Endothelial cell of umbilical vein (primary cell): Measurements from ENCODE around the gene CACNA2D2. TPM values are rescaled to one million over a fixed set of nuclear protein-coding genes. Genes with fewer than 3 reads are reported as not detected.
A peak's percentile ranks its signal among the peaks of the same experiment; 100 is the strongest.

Experiments
- Bru-seq: library from RNA; stranded (reverse); fragments of 400-500 nt; gene quantifications from one replicate; lab custom pipeline; 2021; lab: Mats Ljungman, UMichigan
- BruChase-seq, 2 experiments: library from RNA; stranded (reverse); fragments of 400-500 nt; gene quantifications; one replicate each; lab custom pipeline; 2021; lab: Mats Ljungman, UMichigan
- BruUV-seq: library from RNA; stranded (reverse); fragments of 400-500 nt; replicated peaks from 2 replicates; lab custom pipeline; 2021; lab: Mats Ljungman, UMichigan
- CTCF ChIA-PET: fragments of 300-600, 350-600 bp; sonication (Branson Sonifier 250); formaldehyde crosslinking; loops from one replicate; lab custom pipeline; 2021; ENCODE audit warnings: antibody characterized with exemption, inconsistent platforms; lab: Charles Lee
- POLR2A ChIA-PET: fragments of 300-600, 350-600 bp; sonication (Branson Sonifier 250); formaldehyde crosslinking; loops from one replicate; lab custom pipeline; 2021; ENCODE audit warnings: antibody characterized with exemption, inconsistent platforms; lab: Charles Lee
- DNase-seq: peaks from one replicate; pipeline ENCODE4 v3.0.0-alpha.2; 2011; ENCODE audit warnings: low read depth, low spot score
- FAIRE-seq: peaks from 2 replicates; lab custom pipeline; 2011; peaks lifted over from hg19 to GRCh38; lab: Jason Lieb, UNC
- H2AFZ ChIP-seq: 2 replicates; pipeline ENCODE4 v1.6.0; 2012; ENCODE audit warnings: low read depth, low read length, control low read depth, inconsistent platforms
- H3K27ac ChIP-seq: 2 replicates; pipeline ENCODE4 v1.5.1; 2011; ENCODE audit warnings: low read depth, mild to moderate bottlenecking, control low read depth, low read length, moderate library complexity; ENCODE audit not compliant: insufficient read depth
- H3K27me3 ChIP-seq, 2 experiments: 2 replicates each; pipeline versions ENCODE4 v1.6.0 to v1.6.1; 2011; ENCODE audit warnings: low read length in 2 of 2, mixed read lengths in 1 of 2; ENCODE audit not compliant: control insufficient read depth in 2 of 2, insufficient read depth in 2 of 2
- H3K36me3 ChIP-seq, 2 experiments: 2 replicates in 1 of 2; 3 replicates in 1 of 2; pipeline ENCODE4 v1.5.1; 2011; ENCODE audit warnings: low read length in 2 of 2, mild to moderate bottlenecking in 1 of 2, moderate library complexity in 1 of 2; ENCODE audit not compliant: control insufficient read depth in 2 of 2, insufficient read depth in 2 of 2; ENCODE audit errors: extremely low read depth in 1 of 2
- H3K4me1 ChIP-seq: 3 replicates; pipeline ENCODE4 v1.5.1; 2011; ENCODE audit warnings: mild to moderate bottlenecking, low read length; ENCODE audit not compliant: control insufficient read depth, insufficient read depth; ENCODE audit errors: extremely low read depth
- H3K4me2 ChIP-seq: 2 replicates; pipeline ENCODE4 v1.6.1; 2011; ENCODE audit warnings: low read length, control low read depth, mixed read lengths; ENCODE audit not compliant: insufficient read depth
- H3K4me3 ChIP-seq, 3 experiments: fragments of 200-600 bp in 1 of 3; sonication (generic), shearing (Covaris generic) in 1 of 3; replicated peaks in 1 of 3; 2 replicates each; pipeline ENCODE4 v1.5.1; 2011 to 2016; ENCODE audit warnings: control low read depth in 3 of 3, low read length in 3 of 3, mild to moderate bottlenecking in 2 of 3, inconsistent platforms in 1 of 3, low read depth in 1 of 3, moderate library complexity in 1 of 3; ENCODE audit not compliant: insufficient read depth in 1 of 3
- H3K79me2 ChIP-seq: 2 replicates; pipeline ENCODE4 v1.6.0; 2012; ENCODE audit warnings: low read length, inconsistent platforms; ENCODE audit not compliant: control insufficient read depth, insufficient read depth
- H3K9ac ChIP-seq: replicated peaks from 2 replicates; pipeline ENCODE3; 2011; ENCODE audit warnings: low read length, control low read depth; ENCODE audit not compliant: insufficient read depth; ENCODE audit errors: extremely low read depth
- H3K9me1 ChIP-seq: replicated peaks from 3 replicates; pipeline ENCODE4 v1.6.0; 2011; ENCODE audit warnings: mild to moderate bottlenecking, low read length; ENCODE audit not compliant: control insufficient read depth, insufficient read depth; ENCODE audit errors: extremely low read depth
- H3K9me3 ChIP-seq: replicated peaks from 2 replicates; pipeline ENCODE4 v1.5.1; 2012; ENCODE audit warnings: low read length, inconsistent platforms; ENCODE audit not compliant: control insufficient read depth, insufficient read depth
- H4K20me1 ChIP-seq: replicated peaks from 2 replicates; pipeline ENCODE3; 2011; ENCODE audit warnings: mild to moderate bottlenecking, low read length; ENCODE audit not compliant: control insufficient read depth, insufficient read depth; ENCODE audit errors: extremely low read depth
- EZH2 ChIP-seq: IDR thresholded peaks from 2 replicates; pipeline ENCODE4 v1.6.1; 2012; ENCODE audit warnings: borderline replicate concordance, low read depth, mild to moderate bottlenecking, moderate library complexity, low read length, inconsistent platforms; ENCODE audit not compliant: severe bottlenecking
- FOS ChIP-seq: IDR thresholded peaks from 2 replicates; pipeline ENCODE4 v1.6.1; 2011; ENCODE audit warnings: mild to moderate bottlenecking, low read length, moderate library complexity, borderline replicate concordance; ENCODE audit not compliant: insufficient read depth
- GATA2 ChIP-seq: IDR thresholded peaks from 2 replicates; pipeline ENCODE4 v1.7.0; 2011; ENCODE audit warnings: low read depth, mild to moderate bottlenecking, moderate library complexity, mixed read lengths, low read length; ENCODE audit not compliant: insufficient read length, insufficient read depth
- JUN ChIP-seq: IDR thresholded peaks from 2 replicates; pipeline ENCODE4 v1.6.1; 2011; ENCODE audit warnings: borderline replicate concordance, low read depth; ENCODE audit not compliant: insufficient read length, insufficient read depth
- MYC ChIP-seq: IDR thresholded peaks from one replicate; pipeline ENCODE4 v1.6.1; 2011; ENCODE audit warnings: mild to moderate bottlenecking, low read depth, low read length
- POLR2A ChIP-seq: IDR thresholded peaks from 2 replicates; pipeline ENCODE4 v1.6.1; 2012; ENCODE audit warnings: low read depth, mild to moderate bottlenecking, control low read depth, low read length
- POLR2AphosphoS5 ChIP-seq: IDR thresholded peaks from 2 replicates; pipeline ENCODE4 v1.6.1; 2012; ENCODE audit warnings: low read depth, mild to moderate bottlenecking, control low read depth, low read length, moderate library complexity; ENCODE audit not compliant: insufficient read depth
- dilution Hi-C: fragments of 300-500 bp; cut with MboI; formaldehyde crosslinking; loops from one replicate; pipeline ENCODE4 v1.15.0; 2019; ENCODE audit warnings: low sequenced_read_pairs; ENCODE audit not compliant: extremely low pct_ligation_motif_present
- intact Hi-C: fragments of 100-400 bp; cut with micrococcal nuclease; formaldehyde crosslinking; loops from one replicate; pipeline ENCODE4 v1.10.0; 2022
- long read RNA-seq: library from polyadenylated mRNA; stranded (forward); transcript quantifications from one replicate; pipeline ENCODE4 v2.0.0, GENCODE V29; 2021
- polyA minus RNA-seq, 3 experiments: library from RNA; depleted of rRNA, polyadenylated mRNA; stranded (reverse); fragments of >200 nt; gene quantifications; 1 replicate in 1 of 3; 2 replicates in 2 of 3; pipeline ENCODE4 v1.2.3, GENCODE V29; 2011
- polyA plus RNA-seq, 4 experiments: library from polyadenylated mRNA; depleted of rRNA in 3 of 4; stranded (reverse) in 3 of 4; unstranded in 1 of 4; fragments of >200 nt; gene quantifications; 2 replicates each; pipeline versions ENCODE4 v1.2.1 to v1.2.3, GENCODE V29; 2011 to 2012; ENCODE audit warnings: missing spikeins in 1 of 4
- total RNA-seq: library from RNA; stranded (reverse); gene quantifications from 2 replicates; pipeline ENCODE4 v1.2.3, GENCODE V29; 2021
- TF ChIP-seq, protein P1 (sequence below), 2 donors: IDR thresholded peaks; 1 replicate in 1 of 2; 2 replicates in 1 of 2; pipeline ENCODE4 v1.5.1; 2011; ENCODE audit warnings: low read length in 2 of 2, mild to moderate bottlenecking in 2 of 2, moderate library complexity in 2 of 2, control low read depth in 1 of 2, inconsistent platforms in 1 of 2, low read depth in 1 of 2; ENCODE audit not compliant: insufficient read depth in 1 of 2; ENCODE audit errors: extremely low read depth in 1 of 2
- TF ChIP-seq, protein P2 (sequence below): IDR thresholded peaks from 2 replicates; pipeline ENCODE4 v1.6.1; 2011; ENCODE audit not compliant: insufficient read depth, insufficient read length

The CACNA2D2 gene
- total RNA-seq (not detected in 2 replicates), polyA plus RNA-seq (0.15 and 0.21 TPM in 2 replicates), polyA minus RNA-seq (0.11 and 0.51 TPM in 2 replicates), Bru-seq, nascent RNA (percentile 4 among the genes with signal in this experiment), BruChase-seq, experiment 1, labeled RNA remaining after a 6-hour chase (percentile 4 among the genes with signal in this experiment), BruChase-seq, experiment 2, labeled RNA remaining after a 2-hour chase (percentile 3 among the genes with signal in this experiment)
- 0.12 and 0.16 TPM in 2 replicates for polyA plus RNA-seq (2011; cell fraction: cytosol; rRNA removed)
- 0.12 and 0.17 TPM in 2 replicates for polyA plus RNA-seq (2011; cell fraction: nucleus; rRNA removed)
- polyA plus RNA-seq (2012), result 0.15 and 0.24 TPM in 2 replicates
- polyA minus RNA-seq (2011; cell fraction: cytosol; rRNA and poly(A)+ RNA removed), result not detected
- polyA minus RNA-seq (2011; cell fraction: nucleus; rRNA and poly(A)+ RNA removed), result not detected in 2 replicates
- long read RNA-seq, result 0 reads

DNA sequence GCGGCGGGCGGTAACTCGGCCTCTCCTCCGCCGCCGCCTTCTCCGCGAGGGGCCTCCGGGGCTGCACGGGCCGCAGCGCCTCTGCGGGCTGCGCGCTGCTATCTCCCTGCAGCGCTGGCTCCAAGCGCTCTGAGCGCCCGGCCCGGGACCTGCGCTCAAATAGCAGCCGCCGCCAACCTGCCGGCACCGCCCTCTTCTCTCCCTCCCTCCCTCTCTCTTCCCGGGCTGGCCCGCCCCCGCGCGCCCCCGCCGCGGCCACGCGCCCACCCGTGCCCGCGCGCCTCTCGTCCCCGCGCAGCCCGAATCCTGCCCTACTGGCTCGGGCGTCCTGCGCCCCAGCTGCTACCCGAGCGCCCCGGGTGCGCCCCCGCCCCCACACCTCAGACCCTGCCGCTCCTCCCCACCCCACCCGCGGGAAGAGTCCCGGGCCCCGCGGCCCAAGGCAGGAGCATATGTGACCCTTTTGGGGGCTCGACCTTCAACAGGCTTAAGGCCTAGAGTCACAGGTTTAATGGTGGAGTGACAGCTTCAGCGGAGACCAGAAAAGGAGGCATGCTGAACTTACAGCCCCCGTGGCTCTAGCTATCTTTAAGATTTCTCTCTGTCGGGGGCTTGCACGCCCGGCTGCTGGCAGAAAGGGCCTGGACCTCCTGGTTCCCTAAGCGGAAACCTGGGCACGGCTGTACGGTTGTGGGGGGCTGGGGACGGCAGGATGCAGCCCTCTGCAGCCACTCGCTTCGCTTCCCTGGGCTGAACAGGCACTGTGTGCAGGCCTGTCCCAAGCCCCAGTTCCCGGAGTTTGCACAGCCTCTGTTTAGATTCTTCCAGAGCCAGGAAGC, at the start of gene CACNA2D2:
TSS of gene CACNA2D2 (minus strand) at position 131 of the 839 bp plus-strand sequence. CDS start 211 bp downstream, outside the sequence.
- dilution Hi-C loops, result no loop called here
- Histone ChIP-seq H3K9me1 (no peaks in the 10 kb centered on the region), H3K9me3 (no peaks in the 10 kb centered on the region), H3K4me2 (no peak within 1 kb of the TSS), H3K27me3 (peaks cover 29 to 31% of the 10 kb centered on the region in 2 experiments), H3K79me2 (no peaks in the 10 kb centered on the region), H3K4me3 (no peak within 1 kb of the TSS), H4K20me1 (no peaks in the 10 kb centered on the region), H3K9ac (no peak within 1 kb of the TSS), H3K27ac (no peak within 1 kb of the TSS), H2AFZ (no peak within 1 kb of the TSS), H3K4me1 (no peaks in the 10 kb centered on the region), H3K36me3 (no peaks in the 10 kb centered on the region)
- TF ChIP-seq POLR2AphosphoS5 (no peak), JUN (no peak), FOS (no peak), EZH2 (no peak), GATA2 (no peak), MYC (no peak), POLR2A (no peak)
- TF ChIP-seq, protein P1, sequence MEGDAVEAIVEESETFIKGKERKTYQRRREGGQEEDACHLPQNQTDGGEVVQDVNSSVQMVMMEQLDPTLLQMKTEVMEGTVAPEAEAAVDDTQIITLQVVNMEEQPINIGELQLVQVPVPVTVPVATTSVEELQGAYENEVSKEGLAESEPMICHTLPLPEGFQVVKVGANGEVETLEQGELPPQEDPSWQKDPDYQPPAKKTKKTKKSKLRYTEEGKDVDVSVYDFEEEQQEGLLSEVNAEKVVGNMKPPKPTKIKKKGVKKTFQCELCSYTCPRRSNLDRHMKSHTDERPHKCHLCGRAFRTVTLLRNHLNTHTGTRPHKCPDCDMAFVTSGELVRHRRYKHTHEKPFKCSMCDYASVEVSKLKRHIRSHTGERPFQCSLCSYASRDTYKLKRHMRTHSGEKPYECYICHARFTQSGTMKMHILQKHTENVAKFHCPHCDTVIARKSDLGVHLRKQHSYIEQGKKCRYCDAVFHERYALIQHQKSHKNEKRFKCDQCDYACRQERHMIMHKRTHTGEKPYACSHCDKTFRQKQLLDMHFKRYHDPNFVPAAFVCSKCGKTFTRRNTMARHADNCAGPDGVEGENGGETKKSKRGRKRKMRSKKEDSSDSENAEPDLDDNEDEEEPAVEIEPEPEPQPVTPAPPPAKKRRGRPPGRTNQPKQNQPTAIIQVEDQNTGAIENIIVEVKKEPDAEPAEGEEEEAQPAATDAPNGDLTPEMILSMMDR (IDR thresholded peaks at IDR 0.05; ENCODE audit: extremely low read depth in 1 of 2, insufficient read depth in 1 of 2, low read depth in 1 of 2, low read length in 2 of 2), result no peak
- TF ChIP-seq, protein P2, sequence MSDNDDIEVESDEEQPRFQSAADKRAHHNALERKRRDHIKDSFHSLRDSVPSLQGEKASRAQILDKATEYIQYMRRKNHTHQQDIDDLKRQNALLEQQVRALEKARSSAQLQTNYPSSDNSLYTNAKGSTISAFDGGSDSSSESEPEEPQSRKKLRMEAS, result no peak
- POLR2A ChIA-PET, result no interaction called here
- CTCF ChIA-PET, result interaction anchor here (1.1 kb wide), 1 partner anchor 38 kb away, joined by 3 read pairs; no protein-coding TSS in a partner anchor
- no peak for FAIRE-seq
- intact Hi-C loops, result no loop called here
- no peak for DNase-seq
- BruUV-seq, result no TSS peak
